HEK293 (cell line): ENCODE data around the gene C19orf47.

Experiments
- GFI1B ChIP-seq: fragments of 450-650 bp; formaldehyde crosslinking; IDR thresholded peaks from 2 replicates; pipeline ENCODE4 v1.5.1; 2016; ENCODE audit warnings: missing biosample characterization, missing genetic modification characterization
- ZFP41 ChIP-seq: fragments of 450-650 bp; formaldehyde crosslinking; IDR thresholded peaks from 2 replicates; pipeline ENCODE4 v1.5.1; 2016; ENCODE audit warnings: missing biosample characterization, missing genetic modification characterization, borderline replicate concordance
- ZNF324 ChIP-seq: fragments of 450-650 bp; formaldehyde crosslinking; IDR thresholded peaks from 2 replicates; pipeline ENCODE4 v1.5.1; 2016; ENCODE audit warnings: missing biosample characterization, missing genetic modification characterization
- TF ChIP-seq, protein P1 (sequence below): fragments of 450-650 bp; formaldehyde crosslinking; IDR thresholded peaks from 2 replicates; pipeline ENCODE4 v1.5.1; 2016; ENCODE audit warnings: missing biosample characterization, missing genetic modification characterization

- no peak for TF ChIP-seq GFI1B (tag by site-specific recombination)
- TF ChIP-seq, protein P1, sequence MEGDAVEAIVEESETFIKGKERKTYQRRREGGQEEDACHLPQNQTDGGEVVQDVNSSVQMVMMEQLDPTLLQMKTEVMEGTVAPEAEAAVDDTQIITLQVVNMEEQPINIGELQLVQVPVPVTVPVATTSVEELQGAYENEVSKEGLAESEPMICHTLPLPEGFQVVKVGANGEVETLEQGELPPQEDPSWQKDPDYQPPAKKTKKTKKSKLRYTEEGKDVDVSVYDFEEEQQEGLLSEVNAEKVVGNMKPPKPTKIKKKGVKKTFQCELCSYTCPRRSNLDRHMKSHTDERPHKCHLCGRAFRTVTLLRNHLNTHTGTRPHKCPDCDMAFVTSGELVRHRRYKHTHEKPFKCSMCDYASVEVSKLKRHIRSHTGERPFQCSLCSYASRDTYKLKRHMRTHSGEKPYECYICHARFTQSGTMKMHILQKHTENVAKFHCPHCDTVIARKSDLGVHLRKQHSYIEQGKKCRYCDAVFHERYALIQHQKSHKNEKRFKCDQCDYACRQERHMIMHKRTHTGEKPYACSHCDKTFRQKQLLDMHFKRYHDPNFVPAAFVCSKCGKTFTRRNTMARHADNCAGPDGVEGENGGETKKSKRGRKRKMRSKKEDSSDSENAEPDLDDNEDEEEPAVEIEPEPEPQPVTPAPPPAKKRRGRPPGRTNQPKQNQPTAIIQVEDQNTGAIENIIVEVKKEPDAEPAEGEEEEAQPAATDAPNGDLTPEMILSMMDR (tag by site-specific recombination): no peak
- TF ChIP-seq ZNF324 (tag by site-specific recombination): no peak
- TF ChIP-seq ZFP41 (tag by site-specific recombination): no peak
These were observed 61.8 kb downstream of the C19orf47 start for GRCh38 chr19:40286235-40286970.
